HG03558 (cell line): ENCODE data around the gene PRPF38A.
"Not testable (repeated sequence)": the region's sequence is repeated elsewhere in the genome, so short reads cannot be mapped to it uniquely, and the experiment has no call there.

Source experiments
- ATAC-seq: cut with Tn5 transposase; IDR thresholded peaks from one replicate; pipeline ENCODE4 v1.9.1; 2021; ENCODE audit warnings: moderate number of reproducible peaks; ENCODE audit not compliant: unreplicated experiment; ENCODE audit errors: extremely low read depth

The PRPF38A gene, protein sequence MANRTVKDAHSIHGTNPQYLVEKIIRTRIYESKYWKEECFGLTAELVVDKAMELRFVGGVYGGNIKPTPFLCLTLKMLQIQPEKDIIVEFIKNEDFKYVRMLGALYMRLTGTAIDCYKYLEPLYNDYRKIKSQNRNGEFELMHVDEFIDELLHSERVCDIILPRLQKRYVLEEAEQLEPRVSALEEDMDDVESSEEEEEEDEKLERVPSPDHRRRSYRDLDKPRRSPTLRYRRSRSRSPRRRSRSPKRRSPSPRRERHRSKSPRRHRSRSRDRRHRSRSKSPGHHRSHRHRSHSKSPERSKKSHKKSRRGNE

GRCh38 chr1:52404116-52404974 is at the start of gene PRPF38A, which contains the start of gene ORC1:
Gene PRPF38A, plus strand, starts transcription at chr1:52404602. Its CDS starts 148 bp downstream, at chr1:52404750.
Gene ORC1, minus strand, starts transcription at chr1:52404423. Its CDS starts 2,200 bp downstream, at chr1:52402223.
- ATAC-seq: peak; percentile 72

- no peak for ATAC-seq
These were observed 49.0 kb upstream of the PRPF38A start for GRCh38 chr1:52355436-52355835.

- no peak for ATAC-seq
These were observed 48.4 kb upstream of the PRPF38A start for GRCh38 chr1:52355847-52356505.

DNA sequence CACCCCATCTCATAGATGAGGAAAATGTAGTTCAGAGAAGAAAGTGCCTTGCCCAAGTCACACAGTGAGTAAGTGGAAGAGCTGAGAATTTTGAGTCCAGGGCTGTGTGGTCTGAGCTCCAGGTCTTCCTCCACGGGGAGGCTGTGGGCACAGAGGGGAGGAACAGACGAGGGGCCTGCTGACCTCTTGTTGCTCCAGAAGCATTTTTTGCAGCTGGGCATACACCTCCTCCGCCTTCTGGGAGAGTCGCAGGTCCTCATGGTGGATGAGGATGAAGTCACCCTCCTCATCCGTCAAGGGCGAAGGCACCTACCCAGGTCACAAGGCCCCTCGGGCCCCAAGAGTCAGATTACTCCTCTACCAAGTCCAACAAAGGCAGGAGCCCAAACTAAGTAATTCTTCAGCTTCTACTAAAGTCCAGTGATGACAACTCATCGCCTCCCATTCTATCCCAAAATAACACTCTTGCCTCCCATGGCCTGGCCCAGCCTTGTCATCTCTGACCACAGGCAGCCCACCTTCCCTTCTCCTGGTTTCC is 47.5 kb upstream of the PRPF38A start:
- no peak for ATAC-seq

- ATAC-seq: no peak
These were observed 47.0 kb upstream of the PRPF38A start for GRCh38 chr1:52357397-52357796.

DNA sequence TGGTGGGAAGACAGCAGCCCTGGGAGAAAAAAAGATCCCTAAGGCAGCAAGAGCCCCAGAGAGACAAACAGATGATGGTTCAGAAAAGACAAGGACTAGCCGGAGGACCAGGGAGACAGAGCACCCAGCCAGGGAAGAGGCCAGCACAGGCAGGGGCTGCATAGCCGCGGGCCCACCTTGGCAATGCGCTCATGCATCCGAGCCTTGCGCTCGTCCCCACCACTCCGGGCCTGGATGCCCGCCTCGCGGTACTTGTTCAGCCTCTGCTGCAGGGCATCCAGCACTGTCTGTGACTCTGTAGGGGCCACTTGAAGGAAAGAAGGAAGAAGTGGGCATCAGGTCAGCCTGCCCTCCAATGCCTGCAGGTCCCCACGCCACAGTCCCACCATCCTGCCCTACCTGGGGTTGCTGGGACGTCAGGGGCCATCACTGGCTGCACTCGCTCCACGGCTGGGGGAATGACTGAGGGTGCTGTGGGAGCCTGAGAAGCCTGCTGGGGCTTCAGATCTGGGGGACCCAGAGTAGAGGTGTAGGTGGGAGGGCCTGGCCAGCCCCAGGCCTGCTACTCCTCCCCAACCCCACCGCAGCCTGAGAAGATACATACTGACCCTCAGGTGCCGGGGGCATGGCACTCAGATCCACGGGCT is 45.4 kb upstream of the PRPF38A start:
- ATAC-seq: no peak

DNA sequence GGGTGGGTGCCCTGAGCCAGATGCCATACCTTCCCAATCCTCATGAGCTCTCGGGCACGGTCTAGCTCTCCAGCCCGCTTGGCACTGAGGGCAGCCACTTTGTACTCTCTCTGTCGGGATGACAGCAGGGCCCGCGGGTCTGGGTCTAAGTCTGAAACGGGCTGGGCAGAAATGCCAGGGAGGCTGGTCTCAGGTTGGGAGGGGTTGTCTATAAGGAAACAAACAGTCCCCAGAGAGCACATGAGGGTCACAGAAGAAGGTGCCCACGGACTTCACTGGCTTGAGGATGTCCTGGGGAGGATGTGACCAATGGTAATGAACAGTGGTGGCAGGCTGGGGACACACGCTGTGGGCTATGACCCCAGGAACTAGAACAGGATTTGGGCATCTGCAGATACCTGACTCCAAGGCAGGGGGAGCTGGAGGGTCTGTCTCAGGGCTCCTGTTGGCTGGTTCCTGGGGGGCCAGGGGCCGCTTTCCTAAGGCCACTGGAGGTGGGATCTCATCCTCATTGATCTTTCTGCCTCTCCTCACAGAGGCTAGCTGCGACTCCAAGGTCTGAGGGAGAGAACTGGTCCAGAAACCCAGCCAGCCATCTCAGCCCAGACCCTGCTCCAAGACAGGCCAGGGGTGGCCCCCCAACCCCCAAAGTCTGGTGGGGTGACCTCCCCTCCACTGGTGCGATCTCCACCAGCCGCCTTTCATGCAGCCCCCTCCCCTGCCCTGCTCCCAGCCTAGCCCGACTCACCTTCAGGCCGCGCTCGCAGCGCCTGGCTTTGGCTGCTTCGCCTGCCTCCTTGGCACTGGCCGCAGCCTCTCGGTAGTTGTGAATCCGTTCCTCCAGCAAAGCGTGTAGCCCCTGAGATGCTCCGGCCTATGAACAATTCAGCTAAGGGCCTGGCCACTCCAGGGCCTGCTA is 44.5 kb upstream of the PRPF38A start:
- ATAC-seq: no peak

DNA sequence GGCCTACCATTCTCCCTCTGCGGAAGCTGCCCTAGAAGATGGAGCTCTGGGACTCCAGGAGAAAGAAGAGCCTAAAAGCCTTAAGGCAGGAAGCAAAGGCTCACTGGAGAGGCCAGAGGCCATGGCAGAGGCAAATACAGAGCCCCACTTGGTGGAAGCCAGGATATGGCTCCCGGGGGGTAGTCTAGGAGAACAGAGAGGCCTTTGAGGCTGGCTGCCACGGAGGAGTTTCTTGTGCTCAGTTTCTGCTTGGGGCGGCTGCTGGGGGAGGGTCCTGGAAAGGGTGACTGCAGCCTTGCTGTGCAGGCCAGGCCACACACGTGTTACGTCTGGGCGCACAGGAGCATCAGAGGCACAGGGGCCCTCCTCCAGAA is 43.8 kb upstream of the PRPF38A start:
- no peak for ATAC-seq

- no peak for ATAC-seq
These were observed 40.1 kb upstream of the PRPF38A start for GRCh38 chr1:52364235-52364839.

DNA sequence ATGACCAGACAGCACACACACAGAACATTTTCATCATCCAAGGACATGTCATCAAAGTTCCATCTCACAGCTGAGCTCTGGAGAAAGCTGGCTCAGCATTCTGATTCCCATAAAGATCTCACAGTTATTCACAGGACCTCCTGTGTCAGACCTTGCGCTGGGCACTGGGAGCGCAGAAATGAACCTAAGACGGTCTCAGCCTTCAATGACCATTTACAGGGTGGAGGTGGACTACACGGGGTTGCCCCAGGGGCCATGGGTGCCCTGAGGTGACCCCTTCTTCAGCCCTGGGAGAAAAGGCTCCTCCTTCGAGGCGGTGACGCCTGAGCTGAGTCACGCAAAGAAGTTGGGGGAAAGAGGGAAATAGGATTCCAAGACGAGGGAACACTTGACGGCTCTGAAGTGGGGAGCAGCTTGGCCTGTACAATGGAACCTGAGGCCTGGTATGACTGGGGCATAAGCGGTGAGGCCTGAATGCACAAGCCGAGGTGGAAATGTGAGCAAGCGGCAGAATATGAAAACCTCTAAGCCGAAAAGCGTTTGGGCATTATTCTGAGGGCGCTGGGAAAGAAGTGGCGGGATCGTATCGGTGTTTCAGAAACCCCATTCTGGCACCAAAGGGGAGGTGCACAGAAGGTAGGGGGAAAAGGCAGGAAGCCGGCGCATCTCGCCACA is 39.2 kb upstream of the PRPF38A start:
- no peak for ATAC-seq

DNA sequence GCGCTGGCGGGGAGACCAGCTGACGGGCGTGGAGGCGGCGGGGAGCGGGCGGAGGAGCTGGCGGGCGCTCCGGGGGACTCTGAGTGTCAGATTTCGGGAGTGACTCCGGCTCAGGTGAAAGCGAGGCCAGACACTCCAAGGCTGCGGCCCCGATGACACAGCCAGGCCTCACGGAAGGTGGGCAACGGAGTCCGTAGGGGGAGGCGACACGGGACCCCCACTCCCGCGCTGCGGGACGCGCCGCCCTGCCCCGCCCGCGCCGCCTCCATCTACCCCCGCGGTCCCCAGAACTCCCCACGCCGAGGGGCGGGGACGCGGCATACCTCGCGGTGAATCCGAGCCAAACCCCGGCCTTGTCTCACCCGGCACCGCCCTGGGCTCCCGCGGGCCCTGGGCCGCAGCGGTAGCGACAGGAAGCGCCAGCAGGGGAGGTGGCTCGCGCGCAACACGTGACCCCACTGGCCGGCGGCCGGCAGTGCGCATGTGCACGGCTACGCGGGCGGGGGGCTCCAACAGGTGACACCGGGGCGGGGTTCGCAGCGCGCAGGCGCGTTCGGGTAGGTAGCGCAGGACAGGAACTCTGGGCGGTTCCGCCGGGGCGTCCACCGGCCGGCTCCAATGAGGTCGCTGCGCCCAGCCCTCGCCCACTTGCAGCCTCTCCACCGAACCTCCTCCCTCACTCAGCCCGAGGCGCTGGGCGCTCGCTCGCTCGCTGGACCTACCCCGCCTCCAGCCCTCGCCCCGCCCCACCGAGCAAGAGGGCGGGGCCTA is 38.5 kb upstream of the PRPF38A start, which contains the start of gene CC2D1B:
TSS of gene CC2D1B (minus strand) at position 460 of the 771 bp plus-strand sequence. CDS start 1,585 bp downstream, outside the sequence.
- ATAC-seq: peak; percentile 79

DNA sequence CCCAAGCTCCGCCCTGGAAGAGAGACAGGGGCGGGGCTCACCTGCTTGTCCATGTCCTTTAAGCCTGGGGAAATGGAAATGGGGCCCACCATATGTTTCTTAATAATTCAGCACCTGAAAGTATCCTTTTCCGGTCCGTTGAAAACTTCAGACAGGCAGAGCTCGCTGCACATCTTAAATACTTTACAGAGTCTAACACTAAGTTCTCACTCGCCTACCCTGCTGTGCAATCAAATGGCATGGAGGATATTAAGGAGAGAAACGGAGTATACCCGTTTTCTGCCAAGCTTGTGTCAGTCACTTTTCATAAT is 37.9 kb upstream of the PRPF38A start:
- no peak for ATAC-seq

GRCh38 chr1:52367272-52367671 is 37.1 kb upstream of the PRPF38A start:
- ATAC-seq: no peak

DNA sequence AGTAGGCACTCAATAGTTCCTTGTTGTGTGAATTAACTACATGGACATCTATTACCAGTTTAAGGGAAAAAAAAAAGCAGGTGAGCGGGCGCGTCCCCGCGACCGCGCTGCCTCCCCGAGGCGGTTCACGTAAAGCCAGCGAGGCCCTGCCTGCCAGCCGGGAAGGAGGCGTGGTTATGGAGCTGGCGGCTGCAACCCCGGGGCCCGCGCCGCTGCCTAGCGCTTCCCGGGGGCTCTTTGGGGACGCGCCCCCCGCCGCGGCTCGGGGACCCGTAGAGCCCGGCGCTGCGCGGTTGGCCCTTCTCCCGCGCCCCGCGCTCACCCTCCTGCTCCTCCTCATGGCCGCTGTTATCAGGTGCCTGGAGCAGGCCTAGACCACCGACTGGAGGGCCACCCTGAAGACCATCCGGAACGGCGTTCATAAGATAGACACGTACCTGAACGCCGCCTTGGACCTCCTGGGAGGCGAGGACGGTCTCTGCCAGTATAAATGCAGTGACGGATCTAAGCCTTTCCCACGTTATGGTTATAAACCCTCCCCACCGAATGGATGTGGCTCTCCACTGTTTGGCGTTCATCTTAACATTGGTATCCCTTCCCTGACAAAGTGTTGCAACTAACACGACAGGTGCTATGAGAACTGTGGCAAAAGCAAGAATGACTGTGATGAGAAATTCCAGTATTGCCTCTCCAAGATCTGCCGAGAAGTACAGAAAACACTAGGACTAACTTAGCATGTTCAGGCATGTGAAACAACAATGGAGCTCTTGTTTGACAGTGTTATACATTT is 35.8 kb upstream of the PRPF38A start:
- ATAC-seq: no peak

- ATAC-seq: not testable (repeated sequence)
These were observed 34.6 kb upstream of the PRPF38A start for GRCh38 chr1:52369851-52370250.

DNA sequence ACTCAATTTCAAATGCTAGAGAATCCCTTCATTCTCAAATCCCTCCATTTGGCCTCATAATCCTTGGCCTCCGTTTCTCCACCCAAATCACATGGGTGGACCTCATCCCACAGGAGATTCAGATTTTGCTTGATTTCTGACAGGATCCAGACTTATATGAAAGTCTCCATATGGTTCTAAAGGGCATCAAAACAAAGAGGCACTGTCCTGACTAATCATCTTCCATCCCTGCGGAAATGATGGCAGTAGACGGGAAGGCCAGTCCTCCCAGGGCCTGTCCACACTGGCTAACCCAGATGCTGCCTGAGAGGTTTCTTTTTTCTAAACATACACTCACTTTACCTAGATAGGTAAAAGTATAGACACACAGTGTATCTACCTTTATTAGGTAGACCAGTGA is 19.0 kb upstream of the PRPF38A start:
- no peak for ATAC-seq

- ATAC-seq: no peak
These were observed 17.9 kb upstream of the PRPF38A start for GRCh38 chr1:52386458-52386857.
